Stimulated activated CD4-positive, alpha-beta T cell treated with anti-CD3 and anti-CD28 coated beads, TNF-alpha, amount 100 ng/mL, for 24 hours (primary cell): ENCODE results near the gene SLC1A7.
"Not testable (repeated sequence)": the region's sequence is repeated elsewhere in the genome, so short reads cannot be mapped to it uniquely, and the experiment has no call there.

Source experiments
- DNase-seq, 3 experiments: peaks; one replicate each; pipeline ENCODE4 v3.0.0-alpha.2; 2020; ENCODE audit warnings: low read depth in 3 of 3

Gene SLC1A7

GRCh38 chr1:53142226-53142853 lies at the start of gene SLC1A7:
TSS of gene SLC1A7 (minus strand) at chr1:53142638. CDS start at chr1:53142449, 189 bp downstream.
- no peak for DNase-seq

- no peak for DNase-seq
Measured at GRCh38 chr1:53190210-53190611, 47.8 kb upstream of the SLC1A7 start.

GRCh38 chr1:53189061-53189460 lies 46.6 kb upstream of the SLC1A7 start:
- DNase-seq = no peak

- no peak for DNase-seq
Measured at GRCh38 chr1:53188099-53188498, 45.7 kb upstream of the SLC1A7 start.

- DNase-seq = no peak
Measured at GRCh38 chr1:53187401-53187800, 45.0 kb upstream of the SLC1A7 start.

GRCh38 chr1:53186533-53186932 lies 44.1 kb upstream of the SLC1A7 start:
- no peak for DNase-seq

GRCh38 chr1:53185955-53186297 lies 43.5 kb upstream of the SLC1A7 start:
- not testable (repeated sequence) for DNase-seq

- no peak for DNase-seq
Measured at GRCh38 chr1:53183095-53183990, 40.9 kb upstream of the SLC1A7 start.

- no peak for DNase-seq
Measured at GRCh38 chr1:53182716-53183094, 40.3 kb upstream of the SLC1A7 start.

- DNase-seq = peak; percentile 55 to 81 (median 69)
Measured at GRCh38 chr1:53182111-53182593, 39.7 kb upstream of the SLC1A7 start.

- no peak for DNase-seq
Measured at GRCh38 chr1:53180951-53181350, 38.5 kb upstream of the SLC1A7 start.

GRCh38 chr1:53180226-53180625 lies 37.8 kb upstream of the SLC1A7 start:
- no peak for DNase-seq

GRCh38 chr1:53176452-53177208 lies 34.2 kb upstream of the SLC1A7 start:
- no peak for DNase-seq

- DNase-seq = no peak
Measured at GRCh38 chr1:53174971-53175913, 32.8 kb upstream of the SLC1A7 start.

GRCh38 chr1:53172426-53173128 lies 30.1 kb upstream of the SLC1A7 start:
- DNase-seq = no peak

GRCh38 chr1:53166912-53167311 lies 24.5 kb upstream of the SLC1A7 start:
- no peak for DNase-seq

GRCh38 chr1:53166366-53166765 lies 23.9 kb upstream of the SLC1A7 start:
- no peak for DNase-seq

GRCh38 chr1:53165408-53165961 lies 23.0 kb upstream of the SLC1A7 start:
- DNase-seq = no peak

- DNase-seq = no peak
Measured at GRCh38 chr1:53163291-53163768, 20.9 kb upstream of the SLC1A7 start.

GRCh38 chr1:53162621-53163020 lies 20.2 kb upstream of the SLC1A7 start:
- DNase-seq = no peak
